ENCODE results near the gene ATP11B. TPM values are rescaled to one million over a fixed set of nuclear protein-coding genes. Genes with fewer than 3 reads are reported as not detected.

The ATP11B gene
- total and polyA plus RNA-seq, 2 experiments from 2014 or later = 19.8 to 60.5 TPM

- Histone ChIP-seq H3K36me3 (replicated peaks; ENCODE audit: insufficient read depth, low read depth) (no peaks in the 10 kb centered on the region), H4K20me1 (ENCODE audit: insufficient read depth, poor library complexity, severe bottlenecking) (no peaks in the 10 kb centered on the region), H3K27me3 (no peaks in the 10 kb centered on the region), H3K27ac (no peak overlapping the region), H3K4me3 (no peak overlapping the region), H3K4me2 (no peak overlapping the region), H3K4me1 (ENCODE audit: insufficient read depth) (peaks cover 6% of the 10 kb centered on the region), H3K9me3 (ENCODE audit: low read depth) (no peaks in the 10 kb centered on the region), H3K9me2 (replicated peaks; ENCODE audit: insufficient read depth) (no peaks in the 10 kb centered on the region), H3K79me2 (no peaks in the 10 kb centered on the region), H2AFZ (no peak overlapping the region)
- TF ChIP-seq EZH2 (IDR thresholded peaks at IDR 0.05; ENCODE audit: borderline replicate concordance) (no peak), EZH2phosphoT487 (IDR thresholded peaks at IDR 0.05; ENCODE audit: low read depth, severe bottlenecking, unreplicated experiment) (no peak)
- TF ChIP-seq, protein P1, sequence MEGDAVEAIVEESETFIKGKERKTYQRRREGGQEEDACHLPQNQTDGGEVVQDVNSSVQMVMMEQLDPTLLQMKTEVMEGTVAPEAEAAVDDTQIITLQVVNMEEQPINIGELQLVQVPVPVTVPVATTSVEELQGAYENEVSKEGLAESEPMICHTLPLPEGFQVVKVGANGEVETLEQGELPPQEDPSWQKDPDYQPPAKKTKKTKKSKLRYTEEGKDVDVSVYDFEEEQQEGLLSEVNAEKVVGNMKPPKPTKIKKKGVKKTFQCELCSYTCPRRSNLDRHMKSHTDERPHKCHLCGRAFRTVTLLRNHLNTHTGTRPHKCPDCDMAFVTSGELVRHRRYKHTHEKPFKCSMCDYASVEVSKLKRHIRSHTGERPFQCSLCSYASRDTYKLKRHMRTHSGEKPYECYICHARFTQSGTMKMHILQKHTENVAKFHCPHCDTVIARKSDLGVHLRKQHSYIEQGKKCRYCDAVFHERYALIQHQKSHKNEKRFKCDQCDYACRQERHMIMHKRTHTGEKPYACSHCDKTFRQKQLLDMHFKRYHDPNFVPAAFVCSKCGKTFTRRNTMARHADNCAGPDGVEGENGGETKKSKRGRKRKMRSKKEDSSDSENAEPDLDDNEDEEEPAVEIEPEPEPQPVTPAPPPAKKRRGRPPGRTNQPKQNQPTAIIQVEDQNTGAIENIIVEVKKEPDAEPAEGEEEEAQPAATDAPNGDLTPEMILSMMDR (IDR thresholded peaks at IDR 0.05; ENCODE audit: poor library complexity) = no peak
- DNase-seq (ENCODE audit: low spot score) = no peak
- WGBS (ENCODE audit: low lambda C conversion rate, missing lambda C conversion rate) = 77% methylated on average over 3 of the region's 3 CpGs
Measured at GRCh38 chr3:182917134-182917533, 123.8 kb downstream of the ATP11B start.

DNA sequence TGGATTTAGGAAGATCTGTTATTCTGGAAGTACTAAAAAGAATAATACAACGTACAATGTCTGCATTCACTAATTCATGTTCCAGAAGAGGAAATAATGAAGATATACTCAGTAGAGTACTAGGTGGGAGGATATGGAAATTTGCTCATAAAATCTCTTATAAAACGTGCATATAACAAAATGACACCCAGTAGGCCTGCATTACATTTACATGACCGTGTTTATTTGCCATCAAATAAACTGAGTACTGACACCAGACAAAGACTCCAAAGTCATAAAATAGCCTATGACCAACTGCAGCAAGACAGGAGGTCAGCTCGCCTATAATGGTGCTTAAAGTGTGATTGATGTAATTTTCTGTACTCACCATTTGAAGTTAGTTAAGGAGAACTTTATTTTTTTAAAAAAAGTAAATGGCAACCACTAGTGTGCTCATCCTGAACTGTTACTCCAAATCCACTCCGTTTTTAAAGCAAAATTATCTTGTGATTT lies 126.6 kb downstream of the ATP11B start:
- WGBS (ENCODE audit: low lambda C conversion rate, missing lambda C conversion rate) = 81% methylated on average over 5 of the region's 5 CpGs
- DNase-seq (ENCODE audit: low spot score) = no peak
- H3K9me3 ChIP-seq (ENCODE audit: low read depth) = no peaks in the 10 kb centered on the region
- H3K36me3 ChIP-seq (replicated peaks; ENCODE audit: insufficient read depth, low read depth) = no peaks in the 10 kb centered on the region
- H3K79me2 ChIP-seq = no peaks in the 10 kb centered on the region
- no peaks in the 10 kb centered on the region for H4K20me1 ChIP-seq (ENCODE audit: insufficient read depth, poor library complexity, severe bottlenecking)
- H3K4me1 ChIP-seq (ENCODE audit: insufficient read depth) = peaks cover 6% of the 10 kb centered on the region
- H3K27ac ChIP-seq = peak overlapping the region; percentile 27
- H3K4me2 ChIP-seq = peak overlapping the region; percentile 47
- H3K27me3 ChIP-seq = no peaks in the 10 kb centered on the region
- no peak overlapping the region for H2AFZ ChIP-seq
- H3K4me3 ChIP-seq = no peak overlapping the region
- no peaks in the 10 kb centered on the region for H3K9me2 ChIP-seq (replicated peaks; ENCODE audit: insufficient read depth)
- no peak for TF ChIP-seq EZH2phosphoT487 (IDR thresholded peaks at IDR 0.05; ENCODE audit: low read depth, severe bottlenecking, unreplicated experiment)
- TF ChIP-seq, protein P1 (IDR thresholded peaks at IDR 0.05; ENCODE audit: poor library complexity) = no peak

DNA sequence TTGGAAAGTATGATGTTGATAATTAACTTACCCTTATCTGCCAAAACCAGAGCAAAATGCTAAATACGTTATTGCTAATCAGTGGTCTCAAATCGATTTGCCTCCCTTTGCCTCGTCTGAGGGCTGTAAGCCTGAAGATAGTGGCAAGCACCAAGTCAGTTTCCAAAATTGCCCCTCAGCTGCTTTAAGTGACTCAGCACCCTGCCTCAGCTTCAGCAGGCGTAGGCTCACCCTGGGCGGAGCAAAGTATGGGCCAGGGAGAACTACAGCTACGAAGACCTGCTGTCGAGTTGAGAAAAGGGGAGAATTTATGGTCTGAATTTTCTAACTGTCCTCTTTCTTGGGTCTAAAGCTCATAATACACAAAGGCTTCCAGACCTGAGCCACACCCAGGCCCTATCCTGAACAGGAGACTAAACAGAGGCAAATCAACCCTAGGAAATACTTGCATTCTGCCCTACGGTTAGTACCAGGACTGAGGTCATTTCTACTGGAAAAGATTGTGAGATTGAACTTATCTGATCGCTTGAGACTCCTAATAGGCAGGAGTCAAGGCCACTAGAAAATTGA lies 127.3 kb downstream of the ATP11B start:
- DNase-seq (ENCODE audit: low spot score) = peak; percentile 33
- Histone ChIP-seq H4K20me1 (ENCODE audit: insufficient read depth, poor library complexity, severe bottlenecking) (no peaks in the 10 kb centered on the region), H3K79me2 (no peaks in the 10 kb centered on the region), H3K4me3 (no peak overlapping the region), H3K9me2 (replicated peaks; ENCODE audit: insufficient read depth) (no peaks in the 10 kb centered on the region), H3K36me3 (replicated peaks; ENCODE audit: insufficient read depth, low read depth) (no peaks in the 10 kb centered on the region), H2AFZ (no peak overlapping the region), H3K4me2 (peak overlapping the region; percentile 47), H3K4me1 (ENCODE audit: insufficient read depth) (peaks cover 6% of the 10 kb centered on the region), H3K27ac (peak overlapping the region; percentile 27), H3K9me3 (ENCODE audit: low read depth) (no peaks in the 10 kb centered on the region), H3K27me3 (no peaks in the 10 kb centered on the region)
- 52% methylated on average over 9 of the region's 9 CpGs for WGBS (ENCODE audit: low lambda C conversion rate, missing lambda C conversion rate)
- TF ChIP-seq EZH2 (IDR thresholded peaks at IDR 0.05; ENCODE audit: borderline replicate concordance) = no peak
- TF ChIP-seq EZH2phosphoT487 (IDR thresholded peaks at IDR 0.05; ENCODE audit: low read depth, severe bottlenecking, unreplicated experiment) = no peak

GRCh38 chr3:182921665-182922355 lies 128.5 kb downstream of the ATP11B start:
- no peaks in the 10 kb centered on the region for H3K79me2 ChIP-seq
- H2AFZ ChIP-seq = no peak overlapping the region
- TF ChIP-seq EZH2 (IDR thresholded peaks at IDR 0.05; ENCODE audit: borderline replicate concordance) (no peak), EZH2phosphoT487 (IDR thresholded peaks at IDR 0.05; ENCODE audit: low read depth, severe bottlenecking, unreplicated experiment) (no peak)
- TF ChIP-seq, protein P1 (IDR thresholded peaks at IDR 0.05; ENCODE audit: poor library complexity) = no peak
- no peaks in the 10 kb centered on the region for H3K36me3 ChIP-seq (replicated peaks; ENCODE audit: insufficient read depth, low read depth)
- H3K4me3 ChIP-seq = no peak overlapping the region
- H3K27me3 ChIP-seq = no peaks in the 10 kb centered on the region
- no peak for DNase-seq (ENCODE audit: low spot score)
- H3K9me2 ChIP-seq (replicated peaks; ENCODE audit: insufficient read depth) = no peaks in the 10 kb centered on the region
- H4K20me1 ChIP-seq (ENCODE audit: insufficient read depth, poor library complexity, severe bottlenecking) = no peaks in the 10 kb centered on the region
- H3K27ac ChIP-seq = no peak overlapping the region
- peaks cover 6% of the 10 kb centered on the region for H3K4me1 ChIP-seq (ENCODE audit: insufficient read depth)
- H3K4me2 ChIP-seq = no peak overlapping the region
- WGBS (ENCODE audit: low lambda C conversion rate, missing lambda C conversion rate) = 91% methylated on average over 4 of the region's 4 CpGs
- H3K9me3 ChIP-seq (ENCODE audit: low read depth) = no peaks in the 10 kb centered on the region

Measured in hepatocyte (in vitro differentiated cells).